Dendritic cell treated with granulocyte-macrophage colony-stimulating factor and Interleukin-4, amounts not matched to agents 40 ng/mL and 50 ng/mL, for 4 days (primary cell): Measurements from ENCODE around the gene RTKN2.
A peak's percentile ranks its signal among the peaks of the same experiment; 100 is the strongest.

Source experiments
- H3K27ac Mint-ChIP-seq: one replicate; pipeline ENCODE4 v1.8.0; 2022; ENCODE audit warnings: mild to moderate bottlenecking, mixed read lengths
- H3K27me3 Mint-ChIP-seq: one replicate; pipeline ENCODE4 v1.8.0; 2022; ENCODE audit warnings: mild to moderate bottlenecking, mixed read lengths
- H3K36me3 Mint-ChIP-seq: one replicate; pipeline ENCODE4 v1.8.0; 2022; ENCODE audit warnings: low read depth, mixed read lengths
- H3K4me1 Mint-ChIP-seq: one replicate; pipeline ENCODE4 v1.8.0; 2022; ENCODE audit warnings: low read depth, mixed read lengths
- H3K4me3 Mint-ChIP-seq: one replicate; pipeline ENCODE4 v1.8.0; 2022; ENCODE audit warnings: mild to moderate bottlenecking, moderate library complexity, mixed read lengths
- H3K9me3 Mint-ChIP-seq: one replicate; pipeline ENCODE4 v1.8.0; 2022; ENCODE audit warnings: mixed read lengths
- intact Hi-C: fragments of 100-400 bp; cut with micrococcal nuclease; formaldehyde crosslinking; loops from one replicate; pipeline ENCODE4 v1.15.0; 2022

The RTKN2 gene

GRCh38 chr10:62277971-62278370, 9.3 kb upstream of the RTKN2 start:
- Mint-ChIP-seq H3K27ac (no peak overlapping the region), H3K4me3 (no peak overlapping the region), H3K36me3 (peaks cover 15% of the 10 kb centered on the region), H3K4me1 (no peaks in the 10 kb centered on the region), H3K27me3 (peaks cover 4% of the 10 kb centered on the region), H3K9me3 (no peaks in the 10 kb centered on the region)
- intact Hi-C loops, result no loop called here

GRCh38 chr10:62270020-62270419, 1.4 kb upstream of the RTKN2 start:
- Mint-ChIP-seq H3K9me3 (no peaks in the 10 kb centered on the region), H3K27ac (no peak overlapping the region), H3K4me1 (peaks cover 24% of the 10 kb centered on the region), H3K27me3 (peaks cover 25% of the 10 kb centered on the region), H3K36me3 (peaks cover 12% of the 10 kb centered on the region), H3K4me3 (no peak overlapping the region)
- intact Hi-C loops, result no loop called here

- Mint-ChIP-seq H3K27ac (no peak overlapping the region), H3K9me3 (no peaks in the 10 kb centered on the region), H3K36me3 (peaks cover 17% of the 10 kb centered on the region), H3K4me3 (peak overlapping the region; percentile 75), H3K4me1 (peaks cover 30% of the 10 kb centered on the region), H3K27me3 (peaks cover 25% of the 10 kb centered on the region)
- intact Hi-C loops, result loop anchor here (10.0 kb wide), 1 partner anchor 157 kb away; no protein-coding TSS in a partner anchor
These were observed 631 bp downstream of the RTKN2 start for GRCh38 chr10:62268027-62268398.

GRCh38 chr10:62266611-62267010, 2.0 kb downstream of the RTKN2 start:
- Mint-ChIP-seq H3K36me3 (peaks cover 17% of the 10 kb centered on the region), H3K27me3 (peaks cover 25% of the 10 kb centered on the region), H3K27ac (no peak overlapping the region), H3K4me3 (no peak overlapping the region), H3K9me3 (no peaks in the 10 kb centered on the region), H3K4me1 (peaks cover 30% of the 10 kb centered on the region)
- intact Hi-C loops, result loop anchor here (10.0 kb wide), 1 partner anchor 158 kb away; no protein-coding TSS in a partner anchor

- no peak overlapping the region for H3K27ac Mint-ChIP-seq
- H3K27me3 Mint-ChIP-seq, result peaks cover 25% of the 10 kb centered on the region
- H3K4me1 Mint-ChIP-seq, result peaks cover 30% of the 10 kb centered on the region
- no peaks in the 10 kb centered on the region for H3K9me3 Mint-ChIP-seq
- peaks cover 17% of the 10 kb centered on the region for H3K36me3 Mint-ChIP-seq
- H3K4me3 Mint-ChIP-seq, result no peak overlapping the region
- intact Hi-C loops, result loop anchor here (10.0 kb wide), 1 partner anchor 159 kb away; no protein-coding TSS in a partner anchor
These were observed 2.5 kb downstream of the RTKN2 start for GRCh38 chr10:62266147-62266546.

- Mint-ChIP-seq H3K27me3 (peaks cover 21% of the 10 kb centered on the region), H3K4me1 (peaks cover 31% of the 10 kb centered on the region), H3K9me3 (no peaks in the 10 kb centered on the region), H3K36me3 (peaks cover 19% of the 10 kb centered on the region), H3K4me3 (no peak overlapping the region), H3K27ac (no peak overlapping the region)
- intact Hi-C loops, result loop anchor here (10.0 kb wide), 1 partner anchor 160 kb away; no protein-coding TSS in a partner anchor
These were observed 3.8 kb downstream of the RTKN2 start for GRCh38 chr10:62264702-62265436.

- Mint-ChIP-seq H3K4me1 (peaks cover 33% of the 10 kb centered on the region), H3K9me3 (no peaks in the 10 kb centered on the region), H3K4me3 (no peak overlapping the region), H3K36me3 (peaks cover 26% of the 10 kb centered on the region), H3K27me3 (peaks cover 16% of the 10 kb centered on the region), H3K27ac (no peak overlapping the region)
- intact Hi-C loops, result loop anchor here (10.0 kb wide), 1 partner anchor 161 kb away; no protein-coding TSS in a partner anchor
These were observed 4.5 kb downstream of the RTKN2 start for GRCh38 chr10:62264126-62264525.

- H3K4me1 Mint-ChIP-seq, result peaks cover 14% of the 10 kb centered on the region
- no peak overlapping the region for H3K27ac Mint-ChIP-seq
- H3K27me3 Mint-ChIP-seq, result no peaks in the 10 kb centered on the region
- intact Hi-C loops, result loop anchor here (10.0 kb wide), 1 partner anchor 163 kb away; no protein-coding TSS in a partner anchor
- peaks cover 38% of the 10 kb centered on the region for H3K36me3 Mint-ChIP-seq
- no peaks in the 10 kb centered on the region for H3K9me3 Mint-ChIP-seq
- H3K4me3 Mint-ChIP-seq, result no peak overlapping the region
These were observed 7.0 kb downstream of the RTKN2 start for GRCh38 chr10:62261666-62262065.

GRCh38 chr10:62259998-62260397, 8.6 kb downstream of the RTKN2 start:
- H3K9me3 Mint-ChIP-seq, result no peaks in the 10 kb centered on the region
- H3K27ac Mint-ChIP-seq, result no peak overlapping the region
- H3K36me3 Mint-ChIP-seq, result peaks cover 43% of the 10 kb centered on the region
- no peak overlapping the region for H3K4me3 Mint-ChIP-seq
- intact Hi-C loops, result loop anchor here (10.0 kb wide), 1 partner anchor 165 kb away; no protein-coding TSS in a partner anchor
- H3K4me1 Mint-ChIP-seq, result peaks cover 21% of the 10 kb centered on the region
- H3K27me3 Mint-ChIP-seq, result no peaks in the 10 kb centered on the region

GRCh38 chr10:62259456-62259855, 9.2 kb downstream of the RTKN2 start:
- Mint-ChIP-seq H3K4me1 (peaks cover 16% of the 10 kb centered on the region), H3K27ac (no peak overlapping the region), H3K27me3 (no peaks in the 10 kb centered on the region), H3K9me3 (no peaks in the 10 kb centered on the region), H3K4me3 (no peak overlapping the region), H3K36me3 (peaks cover 42% of the 10 kb centered on the region)
- intact Hi-C loops, result no loop called here

- Mint-ChIP-seq H3K36me3 (peaks cover 47% of the 10 kb centered on the region), H3K9me3 (no peaks in the 10 kb centered on the region), H3K27ac (no peak overlapping the region), H3K4me1 (peaks cover 15% of the 10 kb centered on the region), H3K27me3 (no peaks in the 10 kb centered on the region), H3K4me3 (no peak overlapping the region)
- intact Hi-C loops, result no loop called here
These were observed 9.7 kb downstream of the RTKN2 start for GRCh38 chr10:62258926-62259325.

- peaks cover 75% of the 10 kb centered on the region for H3K36me3 Mint-ChIP-seq
- no peaks in the 10 kb centered on the region for H3K27me3 Mint-ChIP-seq
- no peaks in the 10 kb centered on the region for H3K9me3 Mint-ChIP-seq
- peaks cover 22% of the 10 kb centered on the region for H3K4me1 Mint-ChIP-seq
- H3K4me3 Mint-ChIP-seq, result no peak overlapping the region
- intact Hi-C loops, result no loop called here
- H3K27ac Mint-ChIP-seq, result no peak overlapping the region
These were observed 14.9 kb downstream of the RTKN2 start for GRCh38 chr10:62253704-62254103.

- peaks cover 22% of the 10 kb centered on the region for H3K4me1 Mint-ChIP-seq
- H3K27ac Mint-ChIP-seq, result no peak overlapping the region
- intact Hi-C loops, result no loop called here
- H3K4me3 Mint-ChIP-seq, result no peak overlapping the region
- no peaks in the 10 kb centered on the region for H3K27me3 Mint-ChIP-seq
- peaks cover 69% of the 10 kb centered on the region for H3K36me3 Mint-ChIP-seq
- H3K9me3 Mint-ChIP-seq, result no peaks in the 10 kb centered on the region
These were observed 16.6 kb downstream of the RTKN2 start for GRCh38 chr10:62252051-62252450.

- Mint-ChIP-seq H3K4me1 (peaks cover 15% of the 10 kb centered on the region), H3K27ac (no peak overlapping the region), H3K9me3 (no peaks in the 10 kb centered on the region), H3K4me3 (no peak overlapping the region), H3K36me3 (peaks cover 57% of the 10 kb centered on the region), H3K27me3 (no peaks in the 10 kb centered on the region)
- intact Hi-C loops, result no loop called here
These were observed 17.9 kb downstream of the RTKN2 start for GRCh38 chr10:62250594-62251198.
